Measurements from ENCODE around the gene LAMA2.

DNA sequence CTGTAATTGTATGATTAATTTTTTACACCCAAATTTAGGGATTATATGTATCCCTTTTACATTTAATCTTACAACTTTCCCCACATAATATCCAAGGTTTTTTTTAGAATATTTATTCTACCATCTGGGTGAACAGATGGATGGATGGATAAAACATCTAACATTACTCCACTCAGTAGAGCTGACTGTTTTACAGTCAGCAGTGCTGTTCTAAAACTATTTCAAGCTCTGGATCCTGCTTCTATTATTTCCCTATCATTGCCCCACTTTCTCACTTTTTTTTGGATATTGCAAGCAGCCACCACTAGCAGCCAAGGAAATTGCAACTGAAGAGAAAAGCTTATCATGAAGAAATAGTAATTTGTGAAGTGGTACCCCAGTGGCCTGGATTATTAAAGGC is 653.3 kb downstream of the LAMA2 start:
- TF ChIP-seq, protein P1, sequence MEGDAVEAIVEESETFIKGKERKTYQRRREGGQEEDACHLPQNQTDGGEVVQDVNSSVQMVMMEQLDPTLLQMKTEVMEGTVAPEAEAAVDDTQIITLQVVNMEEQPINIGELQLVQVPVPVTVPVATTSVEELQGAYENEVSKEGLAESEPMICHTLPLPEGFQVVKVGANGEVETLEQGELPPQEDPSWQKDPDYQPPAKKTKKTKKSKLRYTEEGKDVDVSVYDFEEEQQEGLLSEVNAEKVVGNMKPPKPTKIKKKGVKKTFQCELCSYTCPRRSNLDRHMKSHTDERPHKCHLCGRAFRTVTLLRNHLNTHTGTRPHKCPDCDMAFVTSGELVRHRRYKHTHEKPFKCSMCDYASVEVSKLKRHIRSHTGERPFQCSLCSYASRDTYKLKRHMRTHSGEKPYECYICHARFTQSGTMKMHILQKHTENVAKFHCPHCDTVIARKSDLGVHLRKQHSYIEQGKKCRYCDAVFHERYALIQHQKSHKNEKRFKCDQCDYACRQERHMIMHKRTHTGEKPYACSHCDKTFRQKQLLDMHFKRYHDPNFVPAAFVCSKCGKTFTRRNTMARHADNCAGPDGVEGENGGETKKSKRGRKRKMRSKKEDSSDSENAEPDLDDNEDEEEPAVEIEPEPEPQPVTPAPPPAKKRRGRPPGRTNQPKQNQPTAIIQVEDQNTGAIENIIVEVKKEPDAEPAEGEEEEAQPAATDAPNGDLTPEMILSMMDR (conservative IDR thresholded peaks at IDR 0.05; ENCODE audit: low read depth in 2 of 2): no peak
- TF ChIP-seq POLR2AphosphoS5 (IDR thresholded peaks at IDR 0.05; ENCODE audit: low read depth) (no peak), EZH2phosphoT487 (IDR thresholded peaks at IDR 0.05; ENCODE audit: unreplicated experiment) (no peak), EZH2 (IDR thresholded peaks at IDR 0.05; ENCODE audit: low read depth, unreplicated experiment) (no peak), JUNB (IDR thresholded peaks at IDR 0.05; ENCODE audit: unreplicated experiment) (no peak), ZNF331 (CRISPR knock-in tag; IDR thresholded peaks at IDR 0.05; ENCODE audit: low read depth) (no peak), ETS1 (IDR thresholded peaks at IDR 0.05) (no peak), CREB1 (CRISPR knock-in tag; IDR thresholded peaks at IDR 0.05; ENCODE audit: low read depth) (no peak), ZNF114 (CRISPR knock-in tag; IDR thresholded peaks at IDR 0.05) (no peak), STAT1 (IDR thresholded peaks at IDR 0.05; ENCODE audit: unreplicated experiment) (no peak), NANOG (IDR thresholded peaks at IDR 0.05; ENCODE audit: borderline replicate concordance) (no peak)
- TF ChIP-seq, protein P2, sequence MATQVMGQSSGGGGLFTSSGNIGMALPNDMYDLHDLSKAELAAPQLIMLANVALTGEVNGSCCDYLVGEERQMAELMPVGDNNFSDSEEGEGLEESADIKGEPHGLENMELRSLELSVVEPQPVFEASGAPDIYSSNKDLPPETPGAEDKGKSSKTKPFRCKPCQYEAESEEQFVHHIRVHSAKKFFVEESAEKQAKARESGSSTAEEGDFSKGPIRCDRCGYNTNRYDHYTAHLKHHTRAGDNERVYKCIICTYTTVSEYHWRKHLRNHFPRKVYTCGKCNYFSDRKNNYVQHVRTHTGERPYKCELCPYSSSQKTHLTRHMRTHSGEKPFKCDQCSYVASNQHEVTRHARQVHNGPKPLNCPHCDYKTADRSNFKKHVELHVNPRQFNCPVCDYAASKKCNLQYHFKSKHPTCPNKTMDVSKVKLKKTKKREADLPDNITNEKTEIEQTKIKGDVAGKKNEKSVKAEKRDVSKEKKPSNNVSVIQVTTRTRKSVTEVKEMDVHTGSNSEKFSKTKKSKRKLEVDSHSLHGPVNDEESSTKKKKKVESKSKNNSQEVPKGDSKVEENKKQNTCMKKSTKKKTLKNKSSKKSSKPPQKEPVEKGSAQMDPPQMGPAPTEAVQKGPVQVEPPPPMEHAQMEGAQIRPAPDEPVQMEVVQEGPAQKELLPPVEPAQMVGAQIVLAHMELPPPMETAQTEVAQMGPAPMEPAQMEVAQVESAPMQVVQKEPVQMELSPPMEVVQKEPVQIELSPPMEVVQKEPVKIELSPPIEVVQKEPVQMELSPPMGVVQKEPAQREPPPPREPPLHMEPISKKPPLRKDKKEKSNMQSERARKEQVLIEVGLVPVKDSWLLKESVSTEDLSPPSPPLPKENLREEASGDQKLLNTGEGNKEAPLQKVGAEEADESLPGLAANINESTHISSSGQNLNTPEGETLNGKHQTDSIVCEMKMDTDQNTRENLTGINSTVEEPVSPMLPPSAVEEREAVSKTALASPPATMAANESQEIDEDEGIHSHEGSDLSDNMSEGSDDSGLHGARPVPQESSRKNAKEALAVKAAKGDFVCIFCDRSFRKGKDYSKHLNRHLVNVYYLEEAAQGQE (IDR thresholded peaks at IDR 0.05; ENCODE audit: unreplicated experiment): no peak
- TF ChIP-seq, protein P3, sequence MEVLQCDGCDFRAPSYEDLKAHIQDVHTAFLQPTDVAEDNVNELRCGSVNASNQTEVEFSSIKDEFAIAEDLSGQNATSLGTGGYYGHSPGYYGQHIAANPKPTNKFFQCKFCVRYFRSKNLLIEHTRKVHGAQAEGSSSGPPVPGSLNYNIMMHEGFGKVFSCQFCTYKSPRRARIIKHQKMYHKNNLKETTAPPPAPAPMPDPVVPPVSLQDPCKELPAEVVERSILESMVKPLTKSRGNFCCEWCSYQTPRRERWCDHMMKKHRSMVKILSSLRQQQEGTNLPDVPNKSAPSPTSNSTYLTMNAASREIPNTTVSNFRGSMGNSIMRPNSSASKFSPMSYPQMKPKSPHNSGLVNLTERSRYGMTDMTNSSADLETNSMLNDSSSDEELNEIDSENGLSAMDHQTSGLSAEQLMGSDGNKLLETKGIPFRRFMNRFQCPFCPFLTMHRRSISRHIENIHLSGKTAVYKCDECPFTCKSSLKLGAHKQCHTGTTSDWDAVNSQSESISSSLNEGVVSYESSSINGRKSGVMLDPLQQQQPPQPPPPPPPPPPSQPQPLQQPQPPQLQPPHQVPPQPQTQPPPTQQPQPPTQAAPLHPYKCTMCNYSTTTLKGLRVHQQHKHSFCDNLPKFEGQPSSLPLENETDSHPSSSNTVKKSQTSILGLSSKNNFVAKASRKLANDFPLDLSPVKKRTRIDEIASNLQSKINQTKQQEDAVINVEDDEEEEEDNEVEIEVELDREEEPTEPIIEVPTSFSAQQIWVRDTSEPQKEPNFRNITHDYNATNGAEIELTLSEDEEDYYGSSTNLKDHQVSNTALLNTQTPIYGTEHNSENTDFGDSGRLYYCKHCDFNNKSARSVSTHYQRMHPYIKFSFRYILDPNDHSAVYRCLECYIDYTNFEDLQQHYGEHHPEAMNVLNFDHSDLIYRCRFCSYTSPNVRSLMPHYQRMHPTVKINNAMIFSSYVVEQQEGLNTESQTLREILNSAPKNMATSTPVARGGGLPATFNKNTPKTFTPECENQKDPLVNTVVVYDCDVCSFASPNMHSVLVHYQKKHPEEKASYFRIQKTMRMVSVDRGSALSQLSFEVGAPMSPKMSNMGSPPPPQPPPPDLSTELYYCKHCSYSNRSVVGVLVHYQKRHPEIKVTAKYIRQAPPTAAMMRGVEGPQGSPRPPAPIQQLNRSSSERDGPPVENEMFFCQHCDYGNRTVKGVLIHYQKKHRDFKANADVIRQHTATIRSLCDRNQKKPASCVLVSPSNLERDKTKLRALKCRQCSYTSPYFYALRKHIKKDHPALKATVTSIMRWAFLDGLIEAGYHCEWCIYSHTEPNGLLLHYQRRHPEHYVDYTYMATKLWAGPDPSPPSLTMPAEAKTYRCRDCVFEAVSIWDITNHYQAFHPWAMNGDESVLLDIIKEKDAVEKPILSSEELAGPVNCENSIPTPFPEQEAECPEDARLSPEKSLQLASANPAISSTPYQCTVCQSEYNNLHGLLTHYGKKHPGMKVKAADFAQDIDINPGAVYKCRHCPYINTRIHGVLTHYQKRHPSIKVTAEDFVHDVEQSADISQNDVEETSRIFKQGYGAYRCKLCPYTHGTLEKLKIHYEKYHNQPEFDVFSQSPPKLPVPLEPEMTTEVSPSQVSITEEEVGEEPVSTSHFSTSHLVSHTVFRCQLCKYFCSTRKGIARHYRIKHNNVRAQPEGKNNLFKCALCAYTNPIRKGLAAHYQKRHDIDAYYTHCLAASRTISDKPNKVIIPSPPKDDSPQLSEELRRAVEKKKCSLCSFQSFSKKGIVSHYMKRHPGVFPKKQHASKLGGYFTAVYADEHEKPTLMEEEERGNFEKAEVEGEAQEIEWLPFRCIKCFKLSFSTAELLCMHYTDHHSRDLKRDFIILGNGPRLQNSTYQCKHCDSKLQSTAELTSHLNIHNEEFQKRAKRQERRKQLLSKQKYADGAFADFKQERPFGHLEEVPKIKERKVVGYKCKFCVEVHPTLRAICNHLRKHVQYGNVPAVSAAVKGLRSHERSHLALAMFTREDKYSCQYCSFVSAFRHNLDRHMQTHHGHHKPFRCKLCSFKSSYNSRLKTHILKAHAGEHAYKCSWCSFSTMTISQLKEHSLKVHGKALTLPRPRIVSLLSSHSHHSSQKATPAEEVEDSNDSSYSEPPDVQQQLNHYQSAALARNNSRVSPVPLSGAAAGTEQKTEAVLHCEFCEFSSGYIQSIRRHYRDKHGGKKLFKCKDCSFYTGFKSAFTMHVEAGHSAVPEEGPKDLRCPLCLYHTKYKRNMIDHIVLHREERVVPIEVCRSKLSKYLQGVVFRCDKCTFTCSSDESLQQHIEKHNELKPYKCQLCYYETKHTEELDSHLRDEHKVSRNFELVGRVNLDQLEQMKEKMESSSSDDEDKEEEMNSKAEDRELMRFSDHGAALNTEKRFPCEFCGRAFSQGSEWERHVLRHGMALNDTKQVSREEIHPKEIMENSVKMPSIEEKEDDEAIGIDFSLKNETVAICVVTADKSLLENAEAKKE (CRISPR knock-in tag; IDR thresholded peaks at IDR 0.05): no peak
